IPS DF 4.7 (cell line): ENCODE data around the gene CASP2.

Experiments
- DNase-seq: peaks from one replicate; pipeline ENCODE4 v3.0.0-alpha.2; 2013; ENCODE audit warnings: low spot score; ENCODE audit errors: extremely low read depth

Gene CASP2

GRCh38 chr7:143295870-143296269 is 7.7 kb downstream of the CASP2 start:
- no peak for DNase-seq

DNA sequence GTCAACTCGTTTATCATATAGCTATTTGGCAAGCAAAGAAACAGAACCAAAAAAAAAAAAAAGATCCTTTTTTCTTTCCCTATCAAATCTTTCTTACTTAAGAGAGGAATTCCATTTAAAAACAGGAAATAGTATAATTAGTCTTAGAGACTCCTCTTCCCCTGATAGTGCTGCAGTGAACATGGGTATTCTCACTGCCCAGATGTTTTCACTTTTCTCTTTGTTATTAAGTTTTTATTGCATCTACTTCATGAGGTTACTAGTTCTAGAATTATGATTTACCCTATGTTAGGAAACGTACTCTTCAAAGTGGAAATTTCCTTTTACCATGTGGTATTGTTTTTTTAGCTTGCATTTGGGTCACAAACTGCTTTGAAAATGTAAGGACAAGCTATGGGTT is 8.5 kb downstream of the CASP2 start:
- no peak for DNase-seq

GRCh38 chr7:143299346-143299745 is 11.2 kb downstream of the CASP2 start:
- no peak for DNase-seq

GRCh38 chr7:143299840-143300239 is 11.7 kb downstream of the CASP2 start:
- DNase-seq, result no peak

DNA sequence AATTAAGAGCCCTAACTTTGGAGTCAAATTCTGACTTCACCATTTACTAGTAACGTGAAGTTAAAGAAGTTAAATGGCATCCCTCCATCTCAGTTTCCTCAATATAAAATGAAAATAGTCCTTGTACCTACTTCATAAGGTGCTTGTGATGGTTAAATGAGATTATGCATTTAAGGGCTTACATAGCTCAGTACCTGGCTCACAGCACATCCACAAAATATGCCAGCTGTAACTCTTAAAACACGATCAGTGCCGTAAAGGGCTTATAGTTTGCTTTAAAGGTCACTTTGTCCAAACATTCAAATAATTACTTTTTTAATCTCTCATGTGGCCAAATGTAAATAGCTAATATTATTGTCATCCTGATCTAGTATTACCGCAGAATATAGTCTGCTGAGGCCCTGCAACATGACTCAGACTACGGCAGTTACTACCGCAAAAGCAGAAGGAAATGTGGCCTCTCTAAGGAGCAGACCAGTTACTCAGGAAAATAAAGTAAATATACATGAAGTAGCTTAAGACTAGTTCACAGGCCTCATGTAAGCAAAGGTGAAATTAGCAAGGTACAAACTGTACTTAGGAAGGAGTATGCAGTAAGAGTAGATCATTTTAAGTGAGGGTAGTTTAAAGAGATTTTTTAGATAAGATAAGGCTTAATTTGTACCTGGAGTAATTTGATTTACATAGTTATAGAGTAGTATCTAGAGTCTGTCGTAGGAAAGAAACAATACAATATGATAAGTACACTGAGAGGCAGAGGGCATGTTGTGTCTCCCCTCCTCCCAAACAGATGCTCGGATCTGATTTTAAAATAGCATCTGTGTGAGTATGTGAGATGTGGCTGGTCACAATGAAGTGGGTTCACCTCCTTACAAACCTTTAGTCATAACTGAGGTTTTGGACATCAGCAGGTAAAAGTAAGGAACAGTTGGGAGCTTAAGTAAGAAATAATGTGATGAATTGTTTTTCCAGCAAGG is 13.1 kb downstream of the CASP2 start:
- DNase-seq, result no peak

DNA sequence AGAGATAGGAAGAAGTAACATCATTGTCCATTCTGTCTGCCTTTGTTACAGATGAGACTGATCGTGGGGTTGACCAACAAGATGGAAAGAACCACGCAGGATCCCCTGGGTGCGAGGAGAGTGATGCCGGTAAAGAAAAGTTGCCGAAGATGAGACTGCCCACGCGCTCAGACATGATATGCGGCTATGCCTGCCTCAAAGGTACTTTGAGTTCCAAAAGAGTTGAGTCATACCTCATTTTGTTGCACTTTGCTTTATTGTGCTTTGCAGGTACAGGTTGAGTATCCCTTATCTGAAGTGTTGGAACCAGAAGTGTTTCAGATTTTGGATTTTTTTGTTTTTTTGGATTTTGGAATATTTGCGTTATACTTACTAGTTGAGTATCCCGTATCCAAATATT is 15.6 kb downstream of the CASP2 start:
- no peak for DNase-seq

GRCh38 chr7:143304938-143305337 is 16.8 kb downstream of the CASP2 start:
- DNase-seq, result no peak

- DNase-seq, result no peak
Observed at GRCh38 chr7:143305423-143306070, 17.4 kb downstream of the CASP2 start.

- DNase-seq, result no peak
Observed at GRCh38 chr7:143308632-143309031, 20.5 kb downstream of the CASP2 start.

- no peak for DNase-seq
Observed at GRCh38 chr7:143314127-143314526, 26.0 kb downstream of the CASP2 start.

DNA sequence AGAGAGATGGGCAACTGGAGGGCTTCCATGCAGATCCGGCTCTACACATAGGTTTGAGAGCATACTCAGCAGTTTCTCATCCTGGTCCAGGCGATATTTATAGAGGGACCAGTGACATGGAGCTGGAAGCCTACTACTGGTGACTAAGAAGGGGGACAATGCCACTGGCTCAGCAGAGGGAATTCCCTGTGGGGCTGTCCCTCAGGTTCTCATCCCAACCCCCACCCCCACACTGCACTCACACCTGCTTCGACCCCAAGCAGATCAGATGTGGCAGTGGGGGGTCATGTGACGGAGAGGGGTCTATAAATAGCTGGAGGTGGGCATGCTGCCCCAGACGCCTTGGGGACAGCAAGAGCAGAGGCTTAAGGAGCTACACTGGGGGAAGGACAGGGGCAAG is 27.6 kb downstream of the CASP2 start, which contains the start of gene CLCN1:
Gene CLCN1 (plus strand): TSS at position 336 of the 400 bp plus-strand sequence. CDS start 102 bp downstream, outside the sequence.
- DNase-seq, result no peak

- DNase-seq, result no peak
Observed at GRCh38 chr7:143316492-143316891, 28.3 kb downstream of the CASP2 start.

- no peak for DNase-seq
Observed at GRCh38 chr7:143318661-143319060, 30.5 kb downstream of the CASP2 start.

- DNase-seq, result no peak
Observed at GRCh38 chr7:143320620-143321019, 32.5 kb downstream of the CASP2 start.

- no peak for DNase-seq
Observed at GRCh38 chr7:143321242-143321641, 33.1 kb downstream of the CASP2 start.

DNA sequence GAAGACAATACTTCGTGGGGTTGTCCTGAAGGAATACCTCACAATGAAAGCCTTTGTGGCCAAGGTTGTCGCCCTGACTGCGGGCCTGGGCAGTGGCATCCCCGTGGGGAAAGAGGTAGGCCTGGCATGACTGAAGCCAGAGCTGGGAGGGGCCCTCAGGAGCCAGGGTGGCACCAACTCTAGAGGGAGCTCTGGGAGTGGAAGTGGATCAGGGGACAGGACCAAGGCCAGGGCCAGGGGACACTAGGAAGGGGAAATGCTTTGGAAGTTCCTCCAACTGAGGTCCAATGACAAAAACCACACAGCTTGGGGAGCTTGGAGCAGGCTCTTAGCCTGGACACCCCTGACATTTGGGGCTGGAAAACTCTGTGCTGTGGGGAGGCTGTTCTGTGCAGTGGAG is 33.6 kb downstream of the CASP2 start:
- DNase-seq, result no peak

GRCh38 chr7:143322760-143323633 is 34.8 kb downstream of the CASP2 start:
- DNase-seq, result no peak

DNA sequence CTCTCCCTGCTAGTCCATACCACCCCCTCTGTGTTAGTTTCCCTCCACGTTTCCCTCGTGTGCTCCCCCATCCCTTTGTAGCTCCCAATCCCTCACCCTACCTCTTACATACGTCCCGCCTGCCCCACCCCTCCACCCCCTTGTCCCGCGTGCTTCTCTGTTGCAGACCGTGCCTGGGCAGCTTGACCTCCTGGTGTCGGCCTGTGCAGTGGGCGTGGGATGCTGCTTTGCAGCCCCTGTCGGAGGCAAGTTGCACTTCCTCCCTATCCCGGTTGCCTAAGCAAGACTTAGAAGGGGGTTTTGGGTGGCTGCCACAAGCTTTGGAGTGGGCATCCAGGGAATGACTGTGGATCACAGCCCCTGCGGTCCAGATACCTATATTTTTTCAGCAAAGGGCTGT is 35.5 kb downstream of the CASP2 start:
- DNase-seq, result no peak

GRCh38 chr7:143325240-143325639 is 37.1 kb downstream of the CASP2 start:
- DNase-seq, result no peak

DNA sequence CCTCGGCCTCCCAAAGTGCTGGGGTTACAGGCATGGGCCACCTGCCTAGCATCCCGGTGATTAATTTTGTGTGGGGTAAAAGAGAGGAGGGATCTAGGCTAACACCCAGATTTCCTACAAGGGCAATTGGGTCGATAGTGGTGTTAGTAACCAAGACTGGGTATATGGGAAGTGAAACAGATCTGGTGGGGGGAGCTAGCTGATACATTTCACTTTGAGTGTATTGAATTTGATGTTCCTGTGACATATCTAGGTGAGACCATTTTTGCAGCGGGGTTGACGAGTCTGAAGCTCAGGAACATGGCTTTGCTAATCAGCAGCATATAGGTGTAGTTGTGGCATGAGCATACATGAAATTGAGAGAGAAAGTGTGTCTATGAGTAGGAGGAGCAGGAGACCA is 39.8 kb downstream of the CASP2 start:
- no peak for DNase-seq

GRCh38 chr7:143329471-143330170 is 41.5 kb downstream of the CASP2 start:
- DNase-seq, result no peak
